ENCODE results near the gene TEN1.

GRCh38 chr17:75942473-75942872 is 36.6 kb upstream of the TEN1 start:
- TF ChIP-seq CTCF (conservative IDR thresholded peaks at IDR 0.05; ENCODE audit: low read depth, low read length) (no peak), EZH2phosphoT487 (IDR thresholded peaks at IDR 0.05; ENCODE audit: borderline replicate concordance, low read length) (no peak), EZH2 (IDR thresholded peaks at IDR 0.05; ENCODE audit: low read length, unreplicated experiment) (no peak)
